Measurements from ENCODE around the gene PRMT7.

The PRMT7 gene

DNA sequence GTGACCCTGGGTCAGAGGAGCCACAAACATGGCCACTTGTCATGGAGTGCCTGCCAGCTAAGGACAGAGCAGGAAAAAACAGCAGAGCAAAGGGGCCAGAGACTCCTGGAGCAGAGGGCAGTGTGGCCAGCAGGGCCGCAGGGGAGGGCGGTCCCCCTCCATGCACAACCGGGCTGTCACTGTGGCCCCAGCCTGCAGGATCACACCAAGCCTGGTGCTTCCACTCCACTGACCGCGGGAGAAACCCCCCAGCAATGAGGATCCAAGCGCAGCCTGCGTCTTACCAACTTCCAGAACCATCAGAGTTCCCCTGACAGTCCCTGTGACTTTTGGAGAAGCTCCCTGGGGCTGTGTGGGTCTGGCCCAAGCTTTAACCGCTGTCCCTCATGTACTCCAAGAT, 62.0 kb downstream of the PRMT7 start:
- H3K4me1 ChIP-seq (ENCODE audit: insufficient read depth, low read length): peaks cover 84% of the 10 kb centered on the region
- H3K9ac ChIP-seq (ENCODE audit: low read depth, low read length): peak overlapping the region; percentile 88
- peaks cover 29% of the 10 kb centered on the region for H3K36me3 ChIP-seq (ENCODE audit: insufficient read depth, low read length)
- H3K4me3 ChIP-seq (ENCODE audit: low read depth in 1 of 2, low read length in 2 of 2): no peak overlapping the region
- no peak for DNase-seq
- peaks cover 19% of the 10 kb centered on the region for H4K20me1 ChIP-seq (ENCODE audit: insufficient read depth, low read length)
- peak overlapping the region; percentile 98; the same call in 1 of the 2 replicates for H3K4me2 ChIP-seq (ENCODE audit: insufficient read depth, low read length)
- peaks cover 81% of the 10 kb centered on the region for H3K79me2 ChIP-seq (ENCODE audit: insufficient read depth, low read length)
- H3K27me3 ChIP-seq (ENCODE audit: insufficient read depth, low read length, poor library complexity): no peaks in the 10 kb centered on the region
- no peak overlapping the region for H2AFZ ChIP-seq (ENCODE audit: low read depth, low read length)
- TF ChIP-seq EZH2 (IDR thresholded peaks at IDR 0.05; ENCODE audit: borderline replicate concordance, low read depth, low read length, severe bottlenecking): no peak
- TF ChIP-seq, protein P1, sequence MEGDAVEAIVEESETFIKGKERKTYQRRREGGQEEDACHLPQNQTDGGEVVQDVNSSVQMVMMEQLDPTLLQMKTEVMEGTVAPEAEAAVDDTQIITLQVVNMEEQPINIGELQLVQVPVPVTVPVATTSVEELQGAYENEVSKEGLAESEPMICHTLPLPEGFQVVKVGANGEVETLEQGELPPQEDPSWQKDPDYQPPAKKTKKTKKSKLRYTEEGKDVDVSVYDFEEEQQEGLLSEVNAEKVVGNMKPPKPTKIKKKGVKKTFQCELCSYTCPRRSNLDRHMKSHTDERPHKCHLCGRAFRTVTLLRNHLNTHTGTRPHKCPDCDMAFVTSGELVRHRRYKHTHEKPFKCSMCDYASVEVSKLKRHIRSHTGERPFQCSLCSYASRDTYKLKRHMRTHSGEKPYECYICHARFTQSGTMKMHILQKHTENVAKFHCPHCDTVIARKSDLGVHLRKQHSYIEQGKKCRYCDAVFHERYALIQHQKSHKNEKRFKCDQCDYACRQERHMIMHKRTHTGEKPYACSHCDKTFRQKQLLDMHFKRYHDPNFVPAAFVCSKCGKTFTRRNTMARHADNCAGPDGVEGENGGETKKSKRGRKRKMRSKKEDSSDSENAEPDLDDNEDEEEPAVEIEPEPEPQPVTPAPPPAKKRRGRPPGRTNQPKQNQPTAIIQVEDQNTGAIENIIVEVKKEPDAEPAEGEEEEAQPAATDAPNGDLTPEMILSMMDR (IDR thresholded peaks at IDR 0.05; ENCODE audit: borderline replicate concordance, extremely low read depth, low read length, poor library complexity, severe bottlenecking): no peak
- H3K27ac ChIP-seq (ENCODE audit: low read length): peak overlapping the region; percentile 98
- H3K9me3 ChIP-seq (ENCODE audit: insufficient read depth, low read length, severe bottlenecking): no peaks in the 10 kb centered on the region
- no peak for ATAC-seq (ENCODE audit: insufficient read depth, low read depth)

DNA sequence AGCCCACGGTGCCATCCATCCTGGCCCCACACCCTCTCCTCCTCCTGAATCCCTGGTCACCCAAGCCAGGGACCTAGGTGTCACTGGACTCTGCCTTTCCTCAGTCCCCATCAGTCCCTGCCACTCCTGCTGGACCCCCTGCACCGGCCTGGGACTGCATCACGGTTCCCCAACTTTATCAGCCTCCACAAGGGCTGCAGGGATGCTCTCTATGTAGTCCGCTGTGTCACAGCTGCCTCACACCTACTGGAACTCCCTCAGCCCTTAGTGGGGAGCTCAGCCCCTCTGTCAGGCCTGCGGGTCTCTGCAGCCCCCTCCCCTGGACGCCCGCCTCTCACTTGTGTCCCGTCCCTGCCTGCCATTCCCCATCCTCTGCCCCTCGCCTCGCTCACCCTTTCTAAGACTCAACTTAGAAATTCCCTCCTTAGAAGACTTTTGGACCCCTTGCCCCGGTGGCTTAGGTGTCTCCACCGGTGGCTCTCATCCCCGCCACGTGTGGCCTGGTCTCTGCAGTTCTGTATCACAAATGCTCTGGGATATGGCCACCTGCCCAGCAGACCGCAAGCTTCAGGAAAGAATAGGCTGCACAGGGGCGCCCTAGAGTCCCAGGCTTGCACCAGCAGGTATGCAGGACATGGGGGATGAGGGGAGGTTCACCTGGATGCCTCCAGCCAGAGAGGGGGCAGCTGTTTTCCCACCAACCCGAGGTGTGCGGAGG, 62.9 kb downstream of the PRMT7 start:
- Histone ChIP-seq H3K36me3 (ENCODE audit: insufficient read depth, low read length) (peaks cover 20% of the 10 kb centered on the region), H3K9ac (ENCODE audit: low read depth, low read length) (peak overlapping the region; percentile 10; the same call in 1 of the 2 replicates), H3K4me3 (ENCODE audit: low read depth in 1 of 2, low read length in 2 of 2) (no peak overlapping the region), H3K4me2 (ENCODE audit: insufficient read depth, low read length) (no peak overlapping the region), H2AFZ (ENCODE audit: low read depth, low read length) (no peak overlapping the region), H3K27me3 (ENCODE audit: insufficient read depth, low read length, poor library complexity) (no peaks in the 10 kb centered on the region), H3K4me1 (ENCODE audit: insufficient read depth, low read length) (peaks cover 84% of the 10 kb centered on the region), H3K27ac (ENCODE audit: low read length) (peak overlapping the region; percentile 98), H3K79me2 (ENCODE audit: insufficient read depth, low read length) (peaks cover 74% of the 10 kb centered on the region), H4K20me1 (ENCODE audit: insufficient read depth, low read length) (peaks cover 10% of the 10 kb centered on the region; the same call in 1 of the 2 replicates), H3K9me3 (ENCODE audit: insufficient read depth, low read length, severe bottlenecking) (no peaks in the 10 kb centered on the region)
- TF ChIP-seq EZH2 (IDR thresholded peaks at IDR 0.05; ENCODE audit: borderline replicate concordance, low read depth, low read length, severe bottlenecking): no peak
- ATAC-seq (ENCODE audit: insufficient read depth, low read depth) (no peak), DNase-seq (no peak)

DNA sequence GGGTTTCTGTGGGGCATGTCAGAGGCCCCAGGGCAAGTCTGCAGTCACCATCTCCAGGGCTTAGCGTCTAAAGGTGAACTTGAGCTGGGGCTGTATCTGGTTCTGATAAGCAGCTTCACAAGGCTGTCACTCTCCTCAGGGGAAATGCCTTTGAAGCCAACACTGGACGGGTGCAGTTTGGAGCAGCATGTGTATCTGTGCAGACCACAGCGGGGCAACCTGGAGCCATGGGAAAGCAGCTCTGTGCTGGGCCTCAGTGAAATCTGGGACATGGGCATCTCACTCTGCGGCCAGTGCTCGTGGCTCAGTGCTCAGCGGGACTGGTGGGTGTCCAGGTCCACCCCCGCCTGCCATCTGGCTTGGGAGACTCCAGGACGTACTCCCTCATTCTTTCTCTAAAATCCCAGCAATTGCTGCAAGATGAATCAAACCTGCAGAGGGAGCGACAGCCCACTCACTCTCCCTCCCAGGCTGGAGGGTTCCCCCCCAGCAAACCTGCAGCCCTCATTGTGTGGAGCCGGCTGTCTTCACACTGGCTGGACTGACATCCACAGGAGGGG, 63.5 kb downstream of the PRMT7 start:
- 0 out of 2 replicates have a peak overlapping the region, but pooled peaks have one; percentile 10 for H3K9ac ChIP-seq (ENCODE audit: low read depth, low read length)
- no peak for ATAC-seq (ENCODE audit: insufficient read depth, low read depth)
- H3K27me3 ChIP-seq (ENCODE audit: insufficient read depth, low read length, poor library complexity): no peaks in the 10 kb centered on the region

More for the DNA sequence above, 63.5 kb downstream of the PRMT7 start:
- H4K20me1 ChIP-seq (ENCODE audit: insufficient read depth, low read length): 0 out of 2 replicates have a peak, but pooled peaks cover 7% of the 10 kb centered on the region
- H3K4me1 ChIP-seq (ENCODE audit: insufficient read depth, low read length): peaks cover 88% of the 10 kb centered on the region
- no peaks in the 10 kb centered on the region for H3K9me3 ChIP-seq (ENCODE audit: insufficient read depth, low read length, severe bottlenecking)
- no peak overlapping the region for H2AFZ ChIP-seq (ENCODE audit: low read depth, low read length)
- peak overlapping the region; percentile 98; the same call in 1 of the 2 replicates for H3K27ac ChIP-seq (ENCODE audit: low read length)
- DNase-seq: no peak
- TF ChIP-seq, protein P1 (IDR thresholded peaks at IDR 0.05; ENCODE audit: borderline replicate concordance, extremely low read depth, low read length, poor library complexity, severe bottlenecking): peak; percentile 8
- TF ChIP-seq EZH2 (IDR thresholded peaks at IDR 0.05; ENCODE audit: borderline replicate concordance, low read depth, low read length, severe bottlenecking): no peak
- no peak overlapping the region for H3K4me3 ChIP-seq (ENCODE audit: low read depth in 1 of 2, low read length in 2 of 2)
- peaks cover 68% of the 10 kb centered on the region for H3K79me2 ChIP-seq (ENCODE audit: insufficient read depth, low read length)
- no peak overlapping the region for H3K4me2 ChIP-seq (ENCODE audit: insufficient read depth, low read length)
- H3K36me3 ChIP-seq (ENCODE audit: insufficient read depth, low read length): peaks cover 14% of the 10 kb centered on the region; the same call in 1 of the 2 replicates

Measured in DND-41 (cell line).